Common myeloid progenitor, CD34-positive (primary cell): ENCODE results near the gene APRT.

Experiments
- CTCF ChIA-PET: fragments of 350-600 bp; sonication (Branson Sonifier 250); formaldehyde crosslinking; loops from one replicate; lab custom pipeline; 2021; ENCODE audit warnings: antibody characterized with exemption; lab: Charles Lee
- POLR2A ChIA-PET: fragments of 350-600 bp; sonication (Branson Sonifier 250); formaldehyde crosslinking; loops from one replicate; lab custom pipeline; 2021; ENCODE audit warnings: antibody characterized with exemption; lab: Charles Lee
- DNase-seq, 3 donors: peaks; one replicate each; pipeline versions ENCODE4 v3.0.0 to v3.0.0-alpha.2; 2013
- H3K27ac ChIP-seq, 2 experiments: 1 replicate in 1 of 2; 2 replicates in 1 of 2; pipeline ENCODE4 v1.7.0; 2013; ENCODE audit warnings: inconsistent platforms in 2 of 2, low read length in 2 of 2, mild to moderate bottlenecking in 2 of 2, low read depth in 1 of 2, moderate library complexity in 1 of 2; ENCODE audit not compliant: severe bottlenecking in 2 of 2, insufficient read depth in 1 of 2, poor library complexity in 1 of 2
- H3K27me3 ChIP-seq, 5 experiments: replicated peaks in 2 of 5; 1 replicate in 3 of 5; 2 replicates in 2 of 5; pipeline versions ENCODE4 v1.6.1 to v1.7.0; 2013; ENCODE audit warnings: low read length in 4 of 5, mild to moderate bottlenecking in 2 of 5, moderate library complexity in 2 of 5, inconsistent platforms in 1 of 5; ENCODE audit not compliant: insufficient read depth in 5 of 5, control insufficient read depth in 4 of 5
- H3K36me3 ChIP-seq, 4 experiments: 1 replicate in 2 of 4; 2 replicates in 2 of 4; pipeline versions ENCODE4 v1.6.1 to v1.7.0; 2013; ENCODE audit warnings: low read length in 3 of 4, control low read depth in 1 of 4, mild to moderate bottlenecking in 1 of 4; ENCODE audit not compliant: control insufficient read depth in 4 of 4, insufficient read depth in 4 of 4
- H3K4me1 ChIP-seq, 4 experiments: 1 replicate in 3 of 4; 2 replicates in 1 of 4; pipeline versions ENCODE4 v1.6.1 to v1.7.1; 2013; ENCODE audit warnings: low read length in 3 of 4, mild to moderate bottlenecking in 3 of 4, control low read depth in 1 of 4, inconsistent platforms in 1 of 4, moderate library complexity in 1 of 4; ENCODE audit not compliant: control insufficient read depth in 4 of 4, insufficient read depth in 4 of 4; ENCODE audit errors: control extremely low read depth in 1 of 4
- H3K4me3 ChIP-seq, 7 experiments: 1 replicate in 4 of 7; 2 replicates in 3 of 7; pipeline versions ENCODE4 v1.5.1 to v1.7.0; 2013; ENCODE audit warnings: mild to moderate bottlenecking in 7 of 7, low read length in 6 of 7, moderate library complexity in 6 of 7, inconsistent platforms in 2 of 7, low read depth in 2 of 7, control low read depth in 1 of 7; ENCODE audit not compliant: insufficient read depth in 4 of 7, control insufficient read depth in 1 of 7; ENCODE audit errors: extremely low read depth in 1 of 7
- H3K9me3 ChIP-seq, 5 experiments: 1 replicate in 4 of 5; 2 replicates in 1 of 5; pipeline versions ENCODE4 v1.6.1 to v1.7.1; 2013; ENCODE audit warnings: low read length in 4 of 5, mild to moderate bottlenecking in 2 of 5, inconsistent platforms in 1 of 5, low read depth in 1 of 5, moderate library complexity in 1 of 5; ENCODE audit not compliant: control insufficient read depth in 4 of 5, insufficient read depth in 2 of 5; ENCODE audit errors: control extremely low read depth in 1 of 5
- WGBS: methylation state at CpG from one replicate; pipeline ENCODE4 v1.1.5; 2013; ENCODE audit not compliant: insufficient coverage; 5-methylcytosine and 5-hydroxymethylcytosine counted together

The APRT gene

GRCh38 chr16:88818575-88818874 is 6.8 kb upstream of the APRT start:
- 96% methylated on average over 18 of the region's 18 CpGs for WGBS
- DNase-seq = no peak
- peaks cover 0 to 5% (median 2%) of the 10 kb centered on the region in 4 experiments for H3K4me1 ChIP-seq
- ChIA-PET POLR2A (interaction anchor here (0.7 kb wide), 1 partner anchor 31 kb away, joined by 3 read pairs; no protein-coding TSS in a partner anchor), CTCF (interaction anchor here (0.7 to 5.7 kb wide), 4 partner anchors 11 to 397 kb away, joined by 3 to 39 read pairs (median 3); partner anchors contain the start of genes GALNS and TRAPPC2L)
- no peaks in the 10 kb centered on the region for H3K9me3 ChIP-seq
- no peaks in the 10 kb centered on the region for H3K27me3 ChIP-seq
- no peak overlapping the region for H3K4me3 ChIP-seq
- H3K27ac ChIP-seq = no peak overlapping the region
- peaks cover 5 to 23% (median 14%) of the 10 kb centered on the region in 4 experiments for H3K36me3 ChIP-seq

- POLR2A ChIA-PET = interaction anchor here (0.7 kb wide), 1 partner anchor 31 kb away, joined by 3 read pairs; no protein-coding TSS in a partner anchor
- Histone ChIP-seq H3K4me3 (no peak overlapping the region), H3K27ac (no peak overlapping the region), H3K36me3 (peaks cover 5 to 23% (median 12%) of the 10 kb centered on the region in 4 experiments), H3K9me3 (no peaks in the 10 kb centered on the region), H3K4me1 (peaks cover 0 to 7% (median 4%) of the 10 kb centered on the region in 4 experiments), H3K27me3 (no peaks in the 10 kb centered on the region)
- CTCF ChIA-PET = interaction anchor here (0.7 to 5.7 kb wide), 8 partner anchors 33 to 471 kb away, joined by 3 to 39 read pairs (median 4); partner anchors contain the start of genes GALNS and TRAPPC2L
- WGBS = 95% methylated on average over 40 of the region's 40 CpGs
- DNase-seq = no peak
Measured at GRCh38 chr16:88817785-88818574, 6.3 kb upstream of the APRT start.

GRCh38 chr16:88816736-88817535 is 5.2 kb upstream of the APRT start:
- Histone ChIP-seq H3K4me3 (no peak overlapping the region), H3K9me3 (no peaks in the 10 kb centered on the region), H3K27me3 (no peaks in the 10 kb centered on the region), H3K4me1 (peaks cover 0 to 15% (median 11%) of the 10 kb centered on the region in 4 experiments), H3K27ac (no peak overlapping the region), H3K36me3 (peaks cover under 1 to 13% (median 6%) of the 10 kb centered on the region in 4 experiments)
- ChIA-PET POLR2A (no interaction called here), CTCF (interaction anchor here (0.9 to 5.7 kb wide), 9 partner anchors 23 to 472 kb away, joined by 3 to 39 read pairs (median 5); partner anchors contain the start of genes GALNS and TRAPPC2L)
- 97% methylated on average over 35 of the region's 41 CpGs for WGBS
- DNase-seq = no peak

GRCh38 chr16:88815901-88816589 is 4.3 kb upstream of the APRT start:
- Histone ChIP-seq H3K27me3 (no peaks in the 10 kb centered on the region), H3K27ac (no peak overlapping the region), H3K4me3 (no peak overlapping the region), H3K4me1 (peaks cover 0 to 21% (median 17%) of the 10 kb centered on the region in 4 experiments), H3K36me3 (peaks cover 0 to 4% (median 2%) of the 10 kb centered on the region in 4 experiments), H3K9me3 (no peaks in the 10 kb centered on the region)
- 55% methylated on average over 13 of the region's 19 CpGs for WGBS
- peak in 2 of 3 donors; percentile 72 to 73 for DNase-seq
- ChIA-PET CTCF (interaction anchor here (0.6 to 5.7 kb wide), 10 partner anchors 17 to 404 kb away, joined by 3 to 39 read pairs (median 4); partner anchors contain the start of genes GALNS and TRAPPC2L), POLR2A (no interaction called here)

- Histone ChIP-seq H3K27ac (no peak overlapping the region), H3K27me3 (no peaks in the 10 kb centered on the region), H3K4me1 (peaks cover 0 to 29% (median 25%) of the 10 kb centered on the region in 4 experiments), H3K4me3 (no peak overlapping the region), H3K36me3 (peaks cover 0 to 2% (median under 1%) of the 10 kb centered on the region in 4 experiments), H3K9me3 (no peaks in the 10 kb centered on the region)
- CTCF ChIA-PET = interaction anchor here (0.6 to 5.7 kb wide), 7 partner anchors 16 to 405 kb away, joined by 3 to 39 read pairs (median 3); partner anchors contain the start of genes GALNS and TRAPPC2L
- POLR2A ChIA-PET = no interaction called here
- DNase-seq = no peak
- 97% methylated on average over 10 of the region's 10 CpGs for WGBS
Measured at GRCh38 chr16:88815227-88815626, 3.5 kb upstream of the APRT start.

- CTCF ChIA-PET = interaction anchor here (0.8 to 5.7 kb wide), 6 partner anchors 21 to 356 kb away, joined by 3 to 39 read pairs (median 10); partner anchors contain the start of genes GALNS and TRAPPC2L
- 97% methylated on average over 13 of the region's 13 CpGs for WGBS
- no peak overlapping the region for H3K27ac ChIP-seq
- no peaks in the 10 kb centered on the region for H3K27me3 ChIP-seq
- no peak for DNase-seq
- no peak overlapping the region for H3K4me3 ChIP-seq
- H3K36me3 ChIP-seq = peaks cover 0 to 13% (median 8%) of the 10 kb centered on the region in 4 experiments
- H3K4me1 ChIP-seq = peaks cover 0 to 40% (median 35%) of the 10 kb centered on the region in 4 experiments
- no peaks in the 10 kb centered on the region for H3K9me3 ChIP-seq
- POLR2A ChIA-PET = no interaction called here
Measured at GRCh38 chr16:88814144-88814502, 2.4 kb upstream of the APRT start.
